K562 (cell line): ENCODE measurements around the gene TPGS1. TPM values are rescaled to one million over a fixed set of nuclear protein-coding genes. Genes with fewer than 3 reads are reported as not detected.
A peak's percentile ranks its signal among the peaks of the same experiment; 100 is the strongest.

Experiments
- BRCA1 ChIP-seq, 2 experiments: fragments of 450-650 bp in 1 of 2; sonication (generic) in 1 of 2; formaldehyde crosslinking in 1 of 2; IDR thresholded peaks; 2 replicates each; pipeline versions ENCODE4 v1.5.0 to v1.6.1; 2017 to 2020; ENCODE audit warnings: mild to moderate bottlenecking in 1 of 2, missing genetic modification reagents in 1 of 2
- CEBPG ChIP-seq, 3 experiments: fragments of 200-800 bp in 1 of 3; sonication (Bioruptor generic) in 1 of 3; sonication (generic) in 1 of 3; formaldehyde crosslinking in 1 of 3; IDR thresholded peaks in 2 of 3; conservative IDR thresholded peaks in 1 of 3; 2 replicates each; pipeline versions ENCODE4 v1.6.1 to v1.8.0; 2016 to 2022; ENCODE audit warnings: missing compliant biosample characterization in 2 of 3, missing genetic modification characterization in 2 of 3, mild to moderate bottlenecking in 1 of 3, missing genetic modification reagents in 1 of 3
- COPS2 ChIP-seq: fragments of 450-650 bp; conservative IDR thresholded peaks from 2 replicates; pipeline ENCODE4 v1.6.1; 2016; ENCODE audit warnings: mild to moderate bottlenecking, moderate library complexity
- CTCFL ChIP-seq: IDR thresholded peaks from 2 replicates; pipeline ENCODE4 v1.6.1; 2011; ENCODE audit warnings: borderline replicate concordance, low read depth, mild to moderate bottlenecking, moderate library complexity, low read length; ENCODE audit not compliant: insufficient read depth, poor library complexity, severe bottlenecking
- E2F1 ChIP-seq: sonication (generic); formaldehyde crosslinking; IDR thresholded peaks from 2 replicates; pipeline ENCODE4 v1.8.1; 2023; ENCODE audit warnings: mild to moderate bottlenecking, missing genetic modification reagents, moderate library complexity
- MTA3 ChIP-seq: fragments of 450-650 bp; formaldehyde crosslinking; IDR thresholded peaks from 2 replicates; pipeline ENCODE4 v1.6.1; 2017; ENCODE audit warnings: mild to moderate bottlenecking, borderline replicate concordance
- NEUROD1 ChIP-seq: fragments of 150-350 bp; IDR thresholded peaks from 2 replicates; pipeline ENCODE4 v1.6.1; 2014; ENCODE audit warnings: borderline replicate concordance, low read length, low read depth; ENCODE audit not compliant: partially characterized antibody
- RBFOX2 ChIP-seq: fragments of 200-400 bp; formaldehyde crosslinking; IDR thresholded peaks from 2 replicates; pipeline ENCODE4 v1.6.1; 2017; ENCODE audit warnings: low read depth, mild to moderate bottlenecking, low read length, moderate library complexity
- RHOXF2B ChIP-seq: fragments of 250-450 bp; sonication (Bioruptor Pico); conservative IDR thresholded peaks from 2 replicates; pipeline ENCODE4 v1.5.1; 2021
- SIN3A ChIP-seq, 2 experiments: fragments of 150-350 bp in 1 of 2; IDR thresholded peaks; 2 replicates each; pipeline ENCODE4 v1.6.1; 2011 to 2016; ENCODE audit warnings: borderline replicate concordance in 2 of 2, low read depth in 2 of 2, low read length in 2 of 2, mild to moderate bottlenecking in 2 of 2, moderate library complexity in 2 of 2; ENCODE audit not compliant: control insufficient read depth in 1 of 2
- TCF7 ChIP-seq: sonication (generic); IDR thresholded peaks from 2 replicates; pipeline ENCODE4 v1.6.1; 2016; ENCODE audit warnings: antibody characterized with exemption, borderline replicate concordance
- THRAP3 ChIP-seq: fragments of 450-650 bp; IDR thresholded peaks from 2 replicates; pipeline ENCODE4 v1.6.1; 2016; ENCODE audit warnings: mild to moderate bottlenecking, inconsistent platforms, borderline replicate concordance
- ZFX ChIP-seq: sonication (generic); formaldehyde crosslinking; IDR thresholded peaks from 2 replicates; pipeline ENCODE4 v1.8.0; 2022; ENCODE audit warnings: mild to moderate bottlenecking, missing genetic modification reagents, moderate library complexity
- ZNF174 ChIP-seq: fragments of 250-450 bp; sonication (Bioruptor Pico); IDR thresholded peaks from 2 replicates; pipeline ENCODE4 v1.4.0; 2020; ENCODE audit warnings: mild to moderate bottlenecking
- ZNF175 ChIP-seq: fragments of 200-800 bp; sonication (Bioruptor generic); IDR thresholded peaks from 2 replicates; pipeline ENCODE4 v1.6.1; 2016; ENCODE audit warnings: low read depth, mild to moderate bottlenecking, missing genetic modification characterization, missing compliant biosample characterization
- ZNF583 ChIP-seq: fragments of 250-450 bp; sonication (Bioruptor Pico); IDR thresholded peaks from 2 replicates; pipeline ENCODE4 v1.4.0; 2020
- ZNF589 ChIP-seq: fragments of 200-800 bp; sonication (Bioruptor generic); IDR thresholded peaks from 2 replicates; pipeline ENCODE4 v1.6.1; 2016; ENCODE audit warnings: low read depth, missing genetic modification characterization, missing compliant biosample characterization
- ZNF780A ChIP-seq: fragments of 250-450 bp; sonication (Bioruptor Pico); IDR thresholded peaks from 2 replicates; pipeline ENCODE4 v1.5.0; 2021; ENCODE audit warnings: mild to moderate bottlenecking
- polyA plus RNA-seq, 8 experiments: library from polyadenylated mRNA; depleted of rRNA in 4 of 8; stranded (reverse) in 5 of 8; unstranded in 3 of 8; fragments of >200 nt; fragmentation: Nextera tagmentation in 2 of 8; fragmentation: Illumina TruSeq in 1 of 8; extraction: Ambion mirVana in 2 of 8; extraction: Trizol in 1 of 8; gene quantifications; 2 replicates each; pipeline versions ENCODE4 v1.2.1 to v1.2.3, GENCODE V29; 2011 to 2014; ENCODE audit warnings: inconsistent platforms in 1 of 8, missing spikeins in 1 of 8
- total RNA-seq, 7 experiments: library from RNA; depleted of rRNA in 6 of 7; stranded (reverse); fragments of >200 nt in 6 of 7; fragmentation: Illumina TruSeq in 2 of 7; extraction: Trizol in 2 of 7; gene quantifications; 2 replicates each; pipeline versions ENCODE4 v1.2.1 to v1.2.3, GENCODE V29; 2011 to 2021; ENCODE audit warnings: low replicate concordance in 1 of 7
- TF ChIP-seq, protein P1 (sequence below): fragments of 450-650 bp; conservative IDR thresholded peaks from 2 replicates; pipeline ENCODE4 v1.6.1; 2016; ENCODE audit warnings: missing genetic modification characterization, low read depth, mild to moderate bottlenecking, control low read depth, missing compliant biosample characterization
- TF ChIP-seq, protein P2 (sequence below): sonication (generic); formaldehyde crosslinking; IDR thresholded peaks from 2 replicates; pipeline ENCODE4 v1.8.1; 2022; ENCODE audit warnings: missing genetic modification reagents

TPGS1 gene
- total and polyA plus RNA-seq, 9 of the 15 experiments (the other 6 are each of a cell fraction or from before 2014, with no cell fraction given) = 0.30 to 31.6 (median 1.2) TPM; not detected in 2

DNA sequence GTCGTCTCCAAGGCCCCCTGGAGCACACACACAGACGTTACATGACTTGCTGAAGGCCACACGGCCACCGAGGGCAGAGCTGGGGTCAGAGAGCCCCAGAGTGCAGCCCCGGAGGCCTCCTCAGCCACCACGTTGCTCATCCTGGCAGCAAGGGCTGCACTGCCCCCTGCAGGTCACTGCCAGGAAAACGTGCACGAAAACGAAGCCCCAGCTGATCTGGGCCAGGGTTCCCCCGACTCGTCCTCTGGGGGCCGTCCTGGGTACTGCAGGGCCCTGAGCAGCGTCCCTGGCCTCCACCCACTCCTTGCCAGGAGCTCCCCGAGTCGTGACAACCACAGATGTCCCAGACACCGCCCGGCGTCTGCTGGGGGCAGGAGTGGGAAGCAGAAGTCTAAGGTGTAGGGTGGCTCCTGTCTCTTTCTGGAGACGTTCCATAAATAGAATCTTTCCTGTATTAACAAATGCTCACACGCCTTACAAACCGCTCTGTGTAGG is 3.4 kb downstream of the TPGS1 start (continued):
- TF ChIP-seq CEBPG (CRISPR knock-in tag; IDR thresholded peaks at IDR 0.05) = 0 out of 2 replicates have a peak, but pooled peaks have one; percentile 13
- no peak for TF ChIP-seq CEBPG (tag; conservative IDR thresholded peaks at IDR 0.05 in 1 of 2, IDR thresholded peaks at IDR 0.05 in 1 of 2)
- TF ChIP-seq, protein P1, sequence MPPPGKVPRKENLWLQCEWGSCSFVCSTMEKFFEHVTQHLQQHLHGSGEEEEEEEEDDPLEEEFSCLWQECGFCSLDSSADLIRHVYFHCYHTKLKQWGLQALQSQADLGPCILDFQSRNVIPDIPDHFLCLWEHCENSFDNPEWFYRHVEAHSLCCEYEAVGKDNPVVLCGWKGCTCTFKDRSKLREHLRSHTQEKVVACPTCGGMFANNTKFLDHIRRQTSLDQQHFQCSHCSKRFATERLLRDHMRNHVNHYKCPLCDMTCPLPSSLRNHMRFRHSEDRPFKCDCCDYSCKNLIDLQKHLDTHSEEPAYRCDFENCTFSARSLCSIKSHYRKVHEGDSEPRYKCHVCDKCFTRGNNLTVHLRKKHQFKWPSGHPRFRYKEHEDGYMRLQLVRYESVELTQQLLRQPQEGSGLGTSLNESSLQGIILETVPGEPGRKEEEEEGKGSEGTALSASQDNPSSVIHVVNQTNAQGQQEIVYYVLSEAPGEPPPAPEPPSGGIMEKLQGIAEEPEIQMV (tag) = no peak
- TF ChIP-seq, protein P2, sequence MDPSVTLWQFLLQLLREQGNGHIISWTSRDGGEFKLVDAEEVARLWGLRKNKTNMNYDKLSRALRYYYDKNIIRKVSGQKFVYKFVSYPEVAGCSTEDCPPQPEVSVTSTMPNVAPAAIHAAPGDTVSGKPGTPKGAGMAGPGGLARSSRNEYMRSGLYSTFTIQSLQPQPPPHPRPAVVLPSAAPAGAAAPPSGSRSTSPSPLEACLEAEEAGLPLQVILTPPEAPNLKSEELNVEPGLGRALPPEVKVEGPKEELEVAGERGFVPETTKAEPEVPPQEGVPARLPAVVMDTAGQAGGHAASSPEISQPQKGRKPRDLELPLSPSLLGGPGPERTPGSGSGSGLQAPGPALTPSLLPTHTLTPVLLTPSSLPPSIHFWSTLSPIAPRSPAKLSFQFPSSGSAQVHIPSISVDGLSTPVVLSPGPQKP (CRISPR knock-in tag) = no peak
- peak; percentile 45 for TF ChIP-seq RBFOX2
- TF ChIP-seq CTCFL = peak; percentile 82
- TF ChIP-seq ZNF780A (CRISPR knock-in tag) = no peak
- TF ChIP-seq NEUROD1 = no peak
- peak in 1 of 2 experiments; percentile 64; a peak in 1 of 4 replicates for TF ChIP-seq SIN3A (IDR thresholded peaks at IDR 0.05; ENCODE audit: borderline replicate concordance in 2 of 2, control insufficient read depth in 1 of 2, low read depth in 2 of 2, low read length in 2 of 2)
- TF ChIP-seq THRAP3 = no peak
- no peak for TF ChIP-seq ZNF175
- no peak for TF ChIP-seq E2F1 (CRISPR knock-in tag)
- no peak for TF ChIP-seq ZNF583 (CRISPR knock-in tag)
- TF ChIP-seq BRCA1 (IDR thresholded peaks at IDR 0.05) = no peak
- TF ChIP-seq BRCA1 (CRISPR knock-in tag; IDR thresholded peaks at IDR 0.05) = no peak
- TF ChIP-seq RHOXF2B = no peak
- TF ChIP-seq TCF7 = no peak
- no peak for TF ChIP-seq COPS2
- no peak for TF ChIP-seq ZNF589 (CRISPR knock-in tag)
- peak; percentile 66 for TF ChIP-seq ZFX (CRISPR knock-in tag)
- TF ChIP-seq MTA3 = no peak
- TF ChIP-seq ZNF174 (CRISPR knock-in tag) = no peak
